Anterior cingulate cortex (tissue), 58 donors: ENCODE data around the gene NDUFB10.
A peak's percentile ranks its signal among the peaks of the same experiment; 100 is the strongest.

Source experiments
- DNase-seq, 58 donors: peaks; one replicate each; lab custom pipeline; 2025; lab: John Stamatoyannopoulos, UW

The NDUFB10 gene

GRCh38 chr16:1998852-1999801 lies 39.8 kb downstream of the NDUFB10 start:
- DNase-seq: no peak

GRCh38 chr16:1999866-2000514 lies 40.7 kb downstream of the NDUFB10 start:
- peak in 3 of 58 donors; percentile 22 to 45 (median 39) for DNase-seq

- DNase-seq: no peak
Observed at GRCh38 chr16:2001035-2001434, 41.7 kb downstream of the NDUFB10 start.

DNA sequence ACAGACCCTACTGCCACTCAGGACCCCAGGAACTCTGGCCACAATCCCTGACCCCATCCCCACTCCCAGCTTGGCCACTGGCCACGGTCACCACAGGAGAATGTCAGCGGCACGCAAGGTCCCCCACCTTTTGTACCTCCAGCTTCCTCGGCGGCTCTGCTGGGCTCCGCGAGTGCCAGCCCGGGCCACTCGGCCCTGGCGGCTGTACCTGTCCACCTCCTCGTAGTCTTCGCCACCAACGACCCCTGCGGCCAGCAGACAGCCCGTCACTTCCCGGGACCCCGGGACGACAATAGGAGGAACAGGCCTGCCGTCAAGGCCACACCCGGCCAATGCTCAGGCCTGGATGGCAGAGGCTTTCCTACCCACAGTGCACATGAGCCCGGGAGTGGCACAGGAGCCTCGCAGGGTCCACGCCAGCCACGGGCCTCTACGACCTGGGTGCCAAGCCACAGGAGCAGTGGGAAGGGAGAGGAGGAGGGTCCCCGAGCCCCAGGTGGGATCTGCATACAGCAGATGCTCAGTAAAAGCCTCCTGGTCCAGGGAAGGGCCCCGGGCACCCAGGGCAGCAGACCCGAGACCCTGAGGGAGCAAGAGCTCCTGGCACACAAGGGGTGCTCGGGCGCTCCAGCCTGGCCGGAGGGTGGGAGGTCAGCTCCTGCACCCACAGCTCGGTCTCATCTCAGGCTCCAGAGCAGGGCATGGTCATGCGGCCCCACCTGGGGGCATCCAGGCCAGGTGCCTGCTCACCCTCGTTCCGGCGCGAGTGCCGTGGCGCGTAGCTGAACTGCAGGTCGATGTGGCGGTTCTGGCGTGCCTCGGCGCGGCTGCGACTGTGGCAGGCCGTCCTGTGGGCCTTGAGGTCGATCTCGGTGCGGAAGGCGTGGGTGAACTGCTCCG lies 42.4 kb downstream of the NDUFB10 start:
- no peak for DNase-seq

DNA sequence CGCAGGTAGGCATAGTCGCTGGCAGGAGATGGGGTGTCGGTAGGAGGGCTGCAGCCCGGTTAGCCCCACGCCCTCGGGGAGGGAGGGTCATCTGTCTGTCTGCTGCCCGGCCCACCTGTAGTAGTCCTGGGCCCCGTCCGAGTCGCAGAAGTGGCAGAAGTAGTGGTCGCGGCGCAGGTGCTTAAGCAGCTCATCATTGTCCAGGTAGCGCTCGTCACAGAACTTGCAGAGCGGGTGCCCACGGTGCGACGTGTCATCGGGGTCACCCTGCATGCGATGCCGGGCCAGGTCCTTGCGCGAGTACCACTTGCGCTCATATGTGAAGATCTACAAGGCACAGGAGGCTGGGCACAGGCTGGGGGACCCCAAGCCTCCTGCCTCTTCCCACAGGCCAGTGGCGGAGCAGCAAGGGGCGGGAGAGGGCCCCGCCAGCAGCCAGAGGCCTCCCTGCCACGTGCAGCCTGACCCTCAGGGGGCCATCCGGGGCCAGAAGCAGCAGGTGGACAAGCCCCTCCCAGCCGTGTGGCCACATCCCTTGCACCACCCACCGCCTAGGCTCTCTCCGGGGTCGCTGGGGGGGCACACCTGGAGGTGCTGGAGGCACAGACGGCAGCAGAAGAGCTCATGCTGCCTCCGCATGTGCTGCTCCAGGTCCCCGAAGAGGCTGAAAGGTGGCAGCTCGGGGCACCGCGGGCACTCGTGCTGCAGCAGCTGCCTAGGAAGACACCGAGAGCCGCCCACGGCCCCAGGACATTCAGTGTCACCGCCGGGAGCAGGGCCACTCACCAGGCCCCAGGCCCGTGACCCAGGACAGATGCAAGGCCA lies 43.3 kb downstream of the NDUFB10 start:
- DNase-seq: no peak

GRCh38 chr16:2003231-2003826 lies 44.0 kb downstream of the NDUFB10 start:
- no peak for DNase-seq

DNA sequence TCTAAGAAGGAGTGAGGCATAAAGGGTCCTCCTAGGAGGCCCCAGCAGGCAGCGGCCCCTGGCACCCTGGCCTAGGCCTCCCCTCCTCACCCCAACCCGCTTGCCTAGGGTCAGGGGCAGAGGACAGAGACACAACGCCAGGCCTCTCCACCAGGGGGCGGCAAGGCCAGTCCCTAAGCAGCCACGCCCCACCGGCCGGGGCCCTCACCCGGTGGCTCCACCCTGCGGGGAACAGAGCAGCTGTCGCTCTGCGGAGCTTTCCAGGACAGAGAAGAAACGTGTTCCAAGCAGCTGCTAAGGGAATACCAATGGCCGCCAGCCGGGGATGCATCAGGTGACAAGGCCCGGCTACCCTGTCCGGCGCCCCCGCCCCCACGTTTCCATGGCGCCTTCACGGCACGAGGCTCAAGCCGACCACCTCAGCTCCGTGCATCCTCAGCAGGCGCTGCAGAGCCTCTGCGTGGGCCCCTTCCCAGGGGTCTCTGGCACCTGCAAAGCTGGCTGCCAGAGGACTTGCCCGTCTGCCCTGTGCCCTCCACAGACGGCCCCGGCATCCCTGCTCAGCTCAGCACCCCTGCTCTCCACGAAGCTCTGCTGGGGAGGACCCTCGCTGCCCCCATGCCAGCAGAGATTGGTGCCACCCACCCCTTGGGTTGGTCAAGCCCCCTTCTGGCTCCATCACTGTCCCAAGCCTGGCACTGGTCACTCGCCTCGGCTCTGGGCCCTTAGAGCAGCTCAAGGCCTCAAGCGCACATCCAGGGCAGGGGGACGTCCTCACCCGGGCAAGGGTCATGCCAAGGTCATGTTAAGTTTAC lies 44.7 kb downstream of the NDUFB10 start:
- peak in 52 of 58 donors; percentile 11 to 83 (median 54) for DNase-seq

DNA sequence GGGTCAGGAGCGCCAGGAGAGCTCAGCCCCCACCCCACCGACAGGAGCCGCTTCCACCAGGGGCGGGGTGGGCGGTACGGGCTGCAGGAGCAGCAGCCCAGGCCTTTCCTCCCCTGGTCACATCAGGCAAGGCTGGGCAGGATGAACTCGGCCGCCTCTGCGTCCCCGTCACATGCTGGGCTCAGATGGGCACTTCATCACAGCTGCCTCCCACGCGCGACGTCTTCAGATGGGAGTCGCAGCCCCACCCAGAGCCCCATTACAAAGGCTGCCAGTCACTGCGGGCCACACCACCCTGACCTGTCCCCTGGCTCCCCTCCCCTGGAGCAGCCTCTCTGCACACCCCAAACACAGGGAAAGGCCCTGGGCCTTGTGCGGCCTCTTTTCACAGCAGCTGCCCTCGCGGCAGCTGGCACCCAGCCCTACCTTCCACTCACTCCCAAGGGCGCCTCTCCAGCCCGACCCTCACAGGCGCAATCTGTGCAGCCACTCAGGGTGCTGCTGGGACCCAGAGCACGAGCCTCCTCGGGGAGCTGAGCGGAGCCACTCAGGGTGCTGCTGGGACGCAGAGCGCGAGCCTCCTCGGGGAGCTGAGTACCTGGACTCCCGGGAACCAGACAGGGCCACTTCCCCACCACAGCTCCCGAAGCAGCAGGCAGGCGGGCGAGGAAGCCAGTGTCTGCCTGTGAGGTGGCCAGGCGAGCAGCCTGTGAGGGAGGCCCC lies 45.6 kb downstream of the NDUFB10 start:
- DNase-seq: no peak

DNA sequence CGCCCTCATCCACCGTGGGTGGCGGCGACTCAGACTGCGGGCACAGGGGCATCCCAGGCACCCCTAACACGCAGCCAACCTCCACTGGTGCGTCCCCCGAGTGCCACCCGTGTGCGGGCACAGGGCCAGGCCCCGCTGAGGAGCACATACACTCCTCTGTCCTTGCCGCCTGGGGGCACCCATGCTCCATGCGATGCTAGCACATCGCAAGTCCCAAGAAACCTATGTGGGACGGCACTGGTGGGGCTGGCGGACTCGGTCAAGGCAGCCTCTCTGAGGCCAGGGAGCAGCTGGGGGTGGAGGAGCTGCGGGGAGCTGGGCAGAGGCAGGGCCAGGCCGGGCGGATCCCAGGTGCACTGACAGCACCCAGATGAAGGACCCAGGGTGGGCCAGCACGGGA lies 46.3 kb downstream of the NDUFB10 start:
- DNase-seq: peak in 6 of 58 donors; percentile 16 to 55 (median 30)

DNA sequence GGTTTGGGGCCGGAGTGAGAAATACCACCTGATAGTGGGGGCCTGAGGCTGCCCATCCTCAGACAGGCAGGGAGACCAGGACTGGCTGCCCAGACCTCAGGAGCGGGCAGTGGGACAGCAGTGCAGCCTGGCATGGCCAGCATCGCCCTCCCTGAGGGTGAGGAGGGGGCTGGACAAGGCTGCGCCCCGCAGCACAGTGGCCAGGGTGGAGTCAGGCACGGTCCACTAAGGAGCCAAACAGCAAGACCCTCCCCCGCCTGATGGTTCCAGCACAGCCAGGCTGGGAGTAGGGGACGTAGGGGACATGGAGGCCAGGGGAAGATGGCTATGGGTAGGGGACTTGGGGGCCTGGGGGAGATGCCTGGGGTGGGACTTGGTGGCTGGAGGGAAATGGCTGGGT lies 47.0 kb downstream of the NDUFB10 start:
- DNase-seq: no peak

GRCh38 chr16:2007081-2007836 lies 47.9 kb downstream of the NDUFB10 start:
- DNase-seq: no peak

GRCh38 chr16:2008009-2008526 lies 48.7 kb downstream of the NDUFB10 start:
- no peak for DNase-seq

- no peak for DNase-seq
Observed at GRCh38 chr16:2008631-2009163, 49.4 kb downstream of the NDUFB10 start.

GRCh38 chr16:2009164-2009711 lies 49.9 kb downstream of the NDUFB10 start:
- DNase-seq: peak in 2 of 58 donors; percentile 44 to 45

GRCh38 chr16:2009791-2010510 lies 50.6 kb downstream of the NDUFB10 start, which contains the start of gene ZNF598:
TSS of gene ZNF598 (minus strand) at chr16:2009821.
- peak in 56 of 58 donors; percentile 15 to 89 (median 70) for DNase-seq
